NCI-H510A treated with DMSO at 0.1 percent for 48 hours (cell line): ENCODE measurements around the gene SPOPL.
"Not testable (repeated sequence)": the region's sequence is repeated elsewhere in the genome, so short reads cannot be mapped to it uniquely, and the experiment has no call there.

Source experiments
- DNase-seq: peaks from one replicate; lab custom pipeline; 2025; lab: John Stamatoyannopoulos, UW

The SPOPL gene

DNA sequence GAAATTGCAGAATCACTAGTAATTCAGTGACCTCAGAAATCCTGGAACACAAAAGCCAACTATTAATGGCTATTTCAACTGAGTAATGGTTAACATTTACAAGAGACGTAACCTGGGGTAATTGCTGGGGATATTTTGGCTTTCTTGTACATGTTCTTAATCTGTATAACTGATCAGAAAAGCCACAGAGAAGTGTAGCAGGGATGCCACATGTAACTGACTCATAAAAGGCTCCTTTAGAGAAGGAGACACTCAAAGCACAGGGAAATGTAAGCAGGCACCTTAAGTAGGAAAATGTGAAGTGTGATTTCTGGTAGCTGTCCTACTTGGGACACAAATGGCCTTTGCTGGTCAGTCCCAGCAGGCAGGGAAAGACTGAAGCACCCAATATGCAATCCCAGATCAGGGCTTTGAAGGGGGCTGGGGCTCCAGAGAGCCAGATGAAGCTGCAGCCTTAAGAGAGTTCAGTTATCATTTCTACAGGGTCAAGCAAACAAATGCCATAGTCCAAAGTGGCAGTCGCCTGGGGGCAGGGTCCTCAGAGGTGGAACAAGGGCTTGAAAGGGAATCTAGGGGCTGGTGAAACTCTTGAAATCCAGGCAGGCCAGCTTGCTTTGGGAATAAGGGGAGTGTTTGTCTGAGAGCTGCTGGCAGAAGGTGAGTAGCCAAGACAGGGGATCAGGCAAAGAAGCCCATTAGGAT is 7.2 kb upstream of the SPOPL start:
- DNase-seq: no peak

DNA sequence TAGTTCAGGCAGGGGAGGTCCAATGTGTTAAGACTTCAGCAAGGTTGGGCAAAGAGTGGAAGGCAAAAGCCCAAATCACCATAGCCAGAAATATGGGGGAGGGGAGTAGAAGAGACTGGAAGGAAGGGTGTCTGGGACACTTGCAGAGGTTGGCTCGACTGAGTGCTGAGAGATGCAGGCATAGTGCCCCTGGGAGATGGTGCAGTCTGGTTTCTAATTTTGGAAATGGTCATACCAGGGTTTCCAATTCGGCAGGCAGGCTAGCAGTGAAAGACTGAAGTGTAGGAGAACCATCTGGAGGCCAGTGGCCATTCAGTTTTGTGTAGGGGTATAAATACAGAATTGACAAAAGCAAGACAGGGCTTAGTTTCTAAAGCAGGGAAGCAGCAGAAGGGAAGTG is 6.2 kb upstream of the SPOPL start:
- DNase-seq: no peak

DNA sequence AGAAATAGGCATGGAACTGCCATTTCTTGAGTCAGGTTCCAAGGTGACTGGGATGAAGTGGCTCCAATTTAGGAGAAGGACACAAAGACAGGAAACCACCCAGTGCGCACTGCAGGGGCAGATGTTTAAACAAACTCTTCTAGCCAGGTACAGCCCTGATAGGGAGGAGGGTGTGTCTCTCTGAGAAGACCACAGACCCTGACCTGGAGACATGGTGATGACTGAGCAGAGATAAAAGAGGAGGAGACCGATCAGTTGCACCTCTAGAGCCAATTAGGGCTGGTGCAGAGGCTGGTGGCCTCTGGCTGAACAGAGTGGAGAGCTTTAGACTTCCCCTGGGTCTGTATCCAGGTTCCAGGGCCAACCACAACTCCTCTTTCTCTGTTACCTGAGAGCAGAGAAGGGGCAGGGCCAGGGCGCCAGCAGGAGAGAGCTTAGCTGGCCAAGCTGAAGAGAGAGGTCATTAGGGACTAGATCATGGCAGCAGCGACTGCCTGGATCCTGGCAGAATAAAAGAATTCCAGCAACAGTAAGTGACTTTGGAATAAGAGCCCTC is 5.4 kb upstream of the SPOPL start:
- peak; percentile 6 for DNase-seq

DNA sequence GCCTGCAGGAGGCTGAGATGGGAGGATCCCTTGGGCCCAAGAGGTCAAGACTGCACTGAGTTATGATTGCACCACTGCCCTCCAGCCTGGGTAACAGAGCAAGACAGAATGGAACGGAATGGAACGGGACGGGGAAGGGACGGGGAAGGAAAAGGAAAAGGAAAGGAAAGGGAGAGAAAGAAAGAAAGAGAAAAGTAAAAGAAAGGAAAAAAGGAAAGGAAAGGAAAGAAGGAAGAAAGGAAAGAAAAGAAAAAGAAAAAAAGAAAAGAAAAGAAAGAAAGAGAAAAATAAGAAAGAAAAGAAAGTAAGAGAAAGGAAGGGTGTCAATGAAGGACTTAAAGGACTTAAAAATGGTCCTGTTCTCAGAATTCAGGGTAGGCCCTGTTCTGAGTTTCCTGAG is 4.3 kb upstream of the SPOPL start:
- no peak for DNase-seq

GRCh38 chr2:138499684-138500083 is 1.9 kb upstream of the SPOPL start:
- no peak for DNase-seq

DNA sequence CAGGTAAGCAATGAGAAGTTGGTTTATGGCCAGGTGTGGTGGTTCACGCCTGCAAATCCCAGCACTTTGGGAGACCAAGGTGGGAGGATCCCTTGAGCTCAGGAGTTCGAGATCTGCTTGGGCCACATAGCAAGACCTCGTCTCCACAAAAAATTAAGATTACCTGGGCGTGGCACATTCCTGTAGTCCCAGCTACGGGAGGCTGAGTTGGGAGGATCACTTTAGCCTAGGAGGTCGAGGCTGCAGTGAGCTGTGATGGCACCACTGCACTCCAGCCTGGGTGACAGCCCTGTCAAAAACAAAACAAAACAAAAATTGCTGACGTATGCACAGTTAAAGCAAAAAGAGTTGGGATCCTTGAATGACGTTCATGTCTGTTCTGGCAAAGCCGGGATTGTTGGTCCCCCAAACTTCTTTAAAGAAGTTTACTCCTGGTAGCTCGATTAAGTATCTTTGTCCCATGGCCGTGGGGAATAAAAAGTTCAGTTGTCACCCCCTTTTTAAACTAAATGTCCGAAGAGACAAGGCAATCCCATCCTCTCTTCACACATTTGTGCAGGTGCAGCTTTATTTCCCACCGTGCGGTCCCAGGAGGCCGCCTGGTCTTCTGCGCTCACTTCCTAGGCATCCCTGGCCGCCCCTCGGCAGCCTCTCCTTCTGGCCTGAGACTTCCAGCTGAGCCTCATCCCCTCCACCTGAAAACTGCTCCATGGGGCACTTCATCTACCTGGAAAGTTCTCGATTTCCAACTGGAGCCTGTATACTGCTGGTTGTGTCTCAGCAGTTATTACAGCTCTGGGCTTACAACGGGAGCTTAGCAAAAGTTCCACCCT is 762 bp upstream of the SPOPL start:
- peak; percentile 49 for DNase-seq

DNA sequence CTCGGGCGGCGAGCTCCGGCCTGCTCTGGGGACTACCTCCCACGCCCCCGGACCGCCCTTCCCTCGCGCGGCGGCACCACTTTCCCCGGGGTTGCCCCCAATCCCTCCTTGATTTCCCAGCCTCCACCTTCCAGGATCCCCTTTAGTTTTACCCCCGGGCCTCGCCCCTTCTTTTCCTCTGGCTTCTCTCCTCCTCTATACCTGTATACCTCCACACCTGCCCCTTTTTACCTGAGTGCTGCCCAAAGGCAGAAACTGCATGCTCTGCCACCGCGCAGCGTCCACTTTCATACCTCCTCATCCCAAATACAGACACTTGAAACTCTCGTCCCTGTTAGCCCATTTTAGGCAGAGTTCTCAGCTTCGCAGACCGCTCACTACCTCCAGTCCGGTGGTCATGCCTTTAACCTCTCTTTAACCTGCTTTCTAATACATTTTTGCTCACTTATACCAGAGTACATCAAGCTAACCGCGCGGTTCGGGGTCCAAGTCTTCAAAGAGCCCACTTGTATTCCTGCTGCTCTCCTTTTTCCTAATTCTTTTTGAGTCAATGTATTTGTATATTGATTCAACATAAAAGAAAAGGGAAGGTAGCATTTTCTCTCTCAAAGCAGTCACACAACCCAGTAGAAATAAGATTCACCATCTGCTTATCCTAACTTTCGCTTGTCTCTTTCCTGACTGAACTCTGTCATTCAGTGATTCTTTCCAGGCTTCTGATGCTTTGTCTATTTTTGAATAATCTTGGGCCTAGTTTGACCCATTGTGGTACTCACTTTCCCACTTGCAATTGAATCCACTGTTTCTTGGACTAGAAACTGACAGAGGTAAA is 901 bp downstream of the SPOPL start:
- peak; percentile 51 for DNase-seq

DNA sequence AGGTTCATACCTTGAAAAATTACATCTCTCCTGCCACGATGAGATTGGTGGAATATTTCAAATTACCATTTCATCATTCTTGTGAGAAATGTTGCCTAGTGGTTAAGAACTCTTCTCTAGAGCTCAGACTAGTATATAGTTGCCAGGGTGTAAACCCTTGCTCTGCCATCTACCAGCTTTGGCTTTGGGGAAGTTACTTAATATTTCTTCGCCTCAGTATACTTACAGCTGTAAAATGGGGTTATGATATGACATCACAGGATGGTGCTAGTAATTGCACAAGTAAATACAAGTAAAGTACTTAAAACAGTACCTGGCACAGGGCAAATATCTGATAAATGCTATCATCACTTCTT is 1.5 kb downstream of the SPOPL start:
- no peak for DNase-seq

GRCh38 chr2:138503652-138504051 is 2.1 kb downstream of the SPOPL start:
- peak; percentile 11 for DNase-seq

- no peak for DNase-seq
These were observed 2.5 kb downstream of the SPOPL start for GRCh38 chr2:138504092-138504491.

DNA sequence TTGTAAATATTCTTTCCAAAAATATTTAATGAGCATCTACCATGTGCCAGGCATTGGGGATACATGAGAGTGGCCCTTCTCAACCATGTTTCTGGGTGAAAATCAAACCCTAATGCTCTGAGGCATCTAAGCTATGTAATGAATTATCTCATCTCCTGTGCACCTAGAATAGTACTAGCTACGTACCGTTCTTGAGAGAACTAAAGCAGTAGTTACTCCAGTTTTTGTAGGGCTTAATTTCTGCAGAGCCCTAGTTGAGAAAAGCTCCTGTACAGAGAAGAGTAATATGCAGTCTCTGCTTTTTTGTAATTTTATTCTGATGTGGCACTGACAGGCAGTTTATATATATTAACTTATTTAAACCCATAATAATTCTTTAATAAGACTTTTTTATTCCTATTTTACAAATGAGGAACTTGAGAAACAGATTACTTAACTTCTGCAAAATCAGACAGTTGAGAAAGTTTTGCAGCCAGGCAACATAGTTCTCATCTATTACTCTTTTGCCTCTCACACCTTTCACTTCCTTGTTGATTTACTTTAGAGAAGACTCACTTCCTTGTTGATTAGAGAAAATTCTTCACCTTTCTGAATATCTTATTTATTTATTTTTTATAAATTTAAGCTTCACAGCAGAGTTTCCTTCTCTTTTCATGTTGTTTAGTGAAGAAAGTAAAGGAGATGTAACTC is 3.1 kb downstream of the SPOPL start:
- DNase-seq: no peak

DNA sequence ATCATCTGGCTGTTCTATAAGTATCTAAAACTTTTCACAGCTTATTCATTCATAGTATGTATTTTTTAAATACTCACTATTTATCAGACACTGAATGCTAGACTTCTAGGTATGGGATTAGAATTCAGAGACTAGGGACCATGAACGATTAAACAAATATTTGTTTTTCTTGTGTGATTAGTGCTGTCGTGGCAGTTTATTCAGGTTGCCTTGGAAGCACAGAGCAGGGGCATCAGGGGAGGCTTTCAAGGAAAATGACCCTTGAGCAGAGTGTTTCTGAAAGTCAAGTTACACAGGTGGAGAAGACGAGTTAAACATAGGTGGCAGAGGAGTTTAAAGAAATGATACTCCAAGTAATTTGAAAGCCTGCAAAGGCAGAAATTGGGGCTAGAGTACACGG is 5.7 kb downstream of the SPOPL start:
- peak; percentile 78 for DNase-seq

GRCh38 chr2:138510319-138510718 is 8.7 kb downstream of the SPOPL start:
- DNase-seq: peak; percentile 27

DNA sequence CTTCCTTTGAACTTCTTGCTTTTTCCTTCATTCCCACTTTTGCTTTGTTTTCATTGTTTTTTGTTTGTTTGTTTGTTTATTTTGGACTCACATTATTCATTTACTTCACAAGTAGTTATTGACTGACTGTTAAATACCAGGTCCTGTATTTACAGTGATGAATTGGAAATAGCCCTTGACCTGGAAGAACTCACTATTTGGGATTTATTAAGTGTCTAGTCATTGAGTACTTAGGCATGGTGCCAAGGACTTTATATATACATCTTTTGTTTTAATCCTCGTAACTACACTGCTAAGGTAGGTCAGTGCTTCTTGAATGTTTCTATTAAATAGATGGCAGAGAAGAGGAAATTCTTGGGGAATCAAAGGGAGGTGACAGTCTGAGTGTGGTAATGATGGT is 11.1 kb downstream of the SPOPL start:
- DNase-seq: no peak

GRCh38 chr2:138514173-138514572 is 12.6 kb downstream of the SPOPL start:
- DNase-seq: no peak

DNA sequence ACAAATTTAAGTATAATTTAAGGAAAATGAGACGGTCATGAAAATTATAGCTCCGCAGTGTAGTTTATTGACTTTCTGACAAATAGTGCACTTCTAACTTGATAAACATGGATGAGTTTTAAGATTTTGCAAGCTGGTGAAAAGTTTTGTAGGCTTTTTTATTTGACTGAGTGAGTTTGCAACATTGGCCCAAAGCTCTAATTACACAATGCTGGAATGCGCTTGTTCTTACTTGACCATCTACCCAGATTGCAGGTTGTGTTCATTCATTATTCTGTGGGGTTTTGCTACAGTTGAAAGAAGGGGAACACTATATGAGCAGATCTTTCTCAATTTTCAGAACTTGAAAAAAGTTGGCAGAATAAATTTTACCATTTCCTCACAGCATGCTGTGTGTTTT is 13.5 kb downstream of the SPOPL start:
- no peak for DNase-seq

- DNase-seq: no peak
These were observed 14.6 kb downstream of the SPOPL start for GRCh38 chr2:138516030-138516704.

DNA sequence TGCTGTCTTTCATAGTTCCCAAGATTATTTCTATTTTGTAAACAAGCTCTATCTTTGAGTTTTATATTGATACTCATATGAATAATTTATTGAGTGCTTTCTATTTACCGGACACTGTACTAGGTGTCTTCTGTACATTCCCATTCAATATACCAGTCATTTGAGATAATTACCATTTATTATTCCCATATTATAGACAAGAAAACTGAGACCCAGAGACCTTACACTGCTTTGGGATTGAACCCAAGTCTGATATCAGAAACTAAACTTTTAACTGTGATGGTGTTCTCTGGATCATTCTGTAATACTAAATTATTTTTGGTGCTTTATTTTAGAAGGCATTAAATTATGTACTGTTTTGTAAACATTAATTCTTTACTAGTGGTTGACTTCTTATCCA is 17.3 kb downstream of the SPOPL start:
- no peak for DNase-seq

GRCh38 chr2:138521821-138522220 is 20.3 kb downstream of the SPOPL start:
- no peak for DNase-seq

DNA sequence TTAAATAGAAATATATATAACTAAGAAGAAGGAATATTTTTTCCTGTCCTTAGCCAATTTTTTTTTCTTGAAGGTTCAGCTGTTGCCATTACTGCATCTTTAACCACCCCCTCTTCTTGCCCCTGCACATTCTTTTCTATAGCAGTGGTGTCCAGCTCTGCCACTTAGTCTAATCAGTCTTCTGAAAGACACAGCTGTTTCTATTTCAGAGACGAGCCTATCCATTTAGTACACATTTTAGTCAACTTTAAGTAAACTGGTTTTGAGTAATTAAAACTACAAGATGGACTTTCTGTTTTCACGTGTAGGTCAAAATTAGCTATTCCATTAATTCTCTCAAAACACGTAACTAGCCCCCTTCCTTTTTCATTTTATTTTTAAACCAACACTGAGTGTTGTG is 21.0 kb downstream of the SPOPL start:
- no peak for DNase-seq

DNA sequence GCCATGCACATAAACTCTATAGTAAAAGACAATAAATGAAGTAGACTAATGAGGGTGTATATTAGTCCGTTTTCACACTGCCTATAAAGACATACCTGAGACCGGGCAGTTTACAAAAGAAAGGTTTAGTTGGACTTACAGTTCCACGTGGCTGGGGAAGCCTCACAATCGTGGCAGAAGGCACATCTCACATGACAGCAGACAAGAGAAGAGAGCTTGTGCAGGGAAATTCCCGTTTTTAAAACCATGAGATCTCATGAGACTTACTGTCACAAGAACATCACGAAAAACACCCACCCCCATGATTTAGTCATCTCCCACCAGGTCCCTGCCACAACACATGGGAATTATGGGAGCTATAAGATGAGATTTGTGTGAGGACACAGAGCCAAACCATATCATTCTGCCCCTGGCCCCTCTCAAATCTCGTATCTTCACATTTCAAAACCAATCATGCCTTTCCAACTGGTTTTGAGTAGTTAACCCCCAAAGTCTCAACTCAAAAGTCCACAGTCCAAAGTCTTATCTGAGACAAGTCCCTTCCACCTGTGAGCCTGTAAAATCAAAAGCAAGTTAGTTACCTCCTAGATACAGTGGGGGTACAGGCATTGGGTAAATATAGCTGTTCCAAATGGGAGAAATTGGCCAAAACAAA is 21.6 kb downstream of the SPOPL start:
- not testable (repeated sequence) for DNase-seq
